ENCODE measurements around the gene COX4I2. TPM values are rescaled to one million over a fixed set of nuclear protein-coding genes. Genes with fewer than 3 reads are reported as not detected.

COX4I2 gene
- 10 to 100 TPM in 1 of 4 donors, 1 to 10 TPM in 2, not detected in 1; 1.0 to 17.0 (median 1.8) TPM for total RNA-seq

DNA sequence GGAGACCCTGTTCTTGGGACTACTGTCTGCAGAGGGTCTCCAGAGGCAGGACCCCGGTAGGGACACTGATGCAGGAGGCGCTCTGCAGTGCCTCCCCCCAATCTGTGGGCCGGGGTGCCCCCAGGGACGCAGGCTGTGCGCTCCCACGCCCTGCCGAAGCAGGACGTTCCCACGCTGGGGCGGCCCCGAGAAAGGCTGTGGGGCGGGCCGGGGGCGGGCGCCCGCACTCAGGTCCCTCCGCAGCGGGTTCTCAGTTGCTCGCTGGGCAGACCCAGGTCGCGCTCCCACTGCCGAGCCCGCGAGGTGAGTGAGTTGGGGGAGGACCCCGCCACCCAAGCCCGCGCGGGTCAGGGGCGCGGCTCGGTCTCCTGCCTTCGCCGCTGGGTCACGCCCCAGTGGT is at the start of gene COX4I2:
Gene COX4I2, plus strand, starts transcription at position 253 of the 400 bp plus-strand sequence. CDS start 1,106 bp downstream, outside the sequence.
- TF ChIP-seq, protein P1, sequence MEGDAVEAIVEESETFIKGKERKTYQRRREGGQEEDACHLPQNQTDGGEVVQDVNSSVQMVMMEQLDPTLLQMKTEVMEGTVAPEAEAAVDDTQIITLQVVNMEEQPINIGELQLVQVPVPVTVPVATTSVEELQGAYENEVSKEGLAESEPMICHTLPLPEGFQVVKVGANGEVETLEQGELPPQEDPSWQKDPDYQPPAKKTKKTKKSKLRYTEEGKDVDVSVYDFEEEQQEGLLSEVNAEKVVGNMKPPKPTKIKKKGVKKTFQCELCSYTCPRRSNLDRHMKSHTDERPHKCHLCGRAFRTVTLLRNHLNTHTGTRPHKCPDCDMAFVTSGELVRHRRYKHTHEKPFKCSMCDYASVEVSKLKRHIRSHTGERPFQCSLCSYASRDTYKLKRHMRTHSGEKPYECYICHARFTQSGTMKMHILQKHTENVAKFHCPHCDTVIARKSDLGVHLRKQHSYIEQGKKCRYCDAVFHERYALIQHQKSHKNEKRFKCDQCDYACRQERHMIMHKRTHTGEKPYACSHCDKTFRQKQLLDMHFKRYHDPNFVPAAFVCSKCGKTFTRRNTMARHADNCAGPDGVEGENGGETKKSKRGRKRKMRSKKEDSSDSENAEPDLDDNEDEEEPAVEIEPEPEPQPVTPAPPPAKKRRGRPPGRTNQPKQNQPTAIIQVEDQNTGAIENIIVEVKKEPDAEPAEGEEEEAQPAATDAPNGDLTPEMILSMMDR (IDR thresholded peaks at IDR 0.05), result no peak
- DNase-seq (ENCODE audit: low spot score) (no peak), ATAC-seq (ENCODE audit: low FRiP score) (no peak)

DNA sequence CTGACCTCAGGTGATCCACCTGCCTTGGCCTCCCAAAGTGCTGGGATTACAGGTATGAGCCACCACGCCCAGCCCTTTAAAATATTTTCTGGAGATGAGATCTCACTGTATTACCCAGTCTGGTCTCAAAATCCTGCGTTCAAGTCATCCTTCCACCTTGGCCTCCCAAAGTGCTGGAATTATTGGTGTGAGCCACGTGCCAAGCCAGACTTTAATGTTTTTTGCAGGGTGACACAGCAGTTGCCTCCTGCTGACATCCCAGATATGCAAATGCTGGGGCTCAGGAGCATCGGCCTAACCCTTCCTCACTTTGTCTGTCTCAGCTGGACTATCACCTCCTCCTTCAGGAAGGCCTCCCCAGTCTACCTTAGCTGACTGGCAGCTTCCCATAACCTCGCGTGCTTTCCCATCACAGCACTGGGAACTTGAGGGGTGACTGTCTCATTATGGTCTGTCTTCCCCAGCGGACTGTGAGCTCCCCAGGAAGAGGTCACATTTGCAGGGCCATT is 46.9 kb upstream of the COX4I2 start:
- TF ChIP-seq, protein P1 (IDR thresholded peaks at IDR 0.05), result no peak
- ATAC-seq (ENCODE audit: low FRiP score) (no peak), DNase-seq (ENCODE audit: low spot score) (no peak)

DNA sequence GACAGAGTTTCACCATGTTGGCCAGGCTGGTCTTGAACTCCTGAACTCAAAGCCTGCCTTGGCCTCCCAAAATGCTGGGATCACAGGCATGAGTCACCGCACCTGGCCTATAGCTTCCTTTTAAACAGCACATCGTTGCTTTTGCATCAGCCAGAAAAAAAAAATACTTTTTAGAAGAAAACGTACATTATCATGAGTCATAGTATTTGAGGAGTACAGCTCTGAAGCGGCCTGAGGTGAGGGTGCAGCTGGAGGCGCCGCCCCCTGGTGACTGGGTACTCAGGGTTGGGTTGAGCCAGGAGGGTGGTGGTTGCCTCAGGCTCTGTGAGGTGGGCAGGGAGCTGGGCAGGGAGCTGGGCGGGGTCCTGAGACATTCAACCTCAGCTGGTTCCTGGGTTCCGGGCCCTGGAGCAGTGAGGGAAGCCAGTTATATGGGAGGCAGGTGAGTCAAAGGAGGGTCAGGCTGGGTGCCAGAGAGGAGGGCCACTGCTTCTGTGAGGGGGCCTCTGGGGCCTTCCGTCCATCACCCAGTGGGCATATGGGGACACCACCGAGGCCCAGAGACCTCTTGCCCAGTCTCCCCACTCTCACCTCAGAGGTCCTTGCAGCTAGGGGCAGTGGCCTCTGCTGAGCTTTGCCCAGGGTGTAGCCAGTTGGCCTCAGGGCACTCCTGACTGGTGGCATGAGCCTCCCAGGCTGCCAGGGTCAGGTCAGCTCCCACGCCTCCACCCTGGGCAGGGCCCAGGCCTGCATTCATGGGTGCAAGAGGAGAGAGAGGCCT is 44.3 kb upstream of the COX4I2 start:
- peak; percentile 91 for ATAC-seq (ENCODE audit: low FRiP score)

DNA sequence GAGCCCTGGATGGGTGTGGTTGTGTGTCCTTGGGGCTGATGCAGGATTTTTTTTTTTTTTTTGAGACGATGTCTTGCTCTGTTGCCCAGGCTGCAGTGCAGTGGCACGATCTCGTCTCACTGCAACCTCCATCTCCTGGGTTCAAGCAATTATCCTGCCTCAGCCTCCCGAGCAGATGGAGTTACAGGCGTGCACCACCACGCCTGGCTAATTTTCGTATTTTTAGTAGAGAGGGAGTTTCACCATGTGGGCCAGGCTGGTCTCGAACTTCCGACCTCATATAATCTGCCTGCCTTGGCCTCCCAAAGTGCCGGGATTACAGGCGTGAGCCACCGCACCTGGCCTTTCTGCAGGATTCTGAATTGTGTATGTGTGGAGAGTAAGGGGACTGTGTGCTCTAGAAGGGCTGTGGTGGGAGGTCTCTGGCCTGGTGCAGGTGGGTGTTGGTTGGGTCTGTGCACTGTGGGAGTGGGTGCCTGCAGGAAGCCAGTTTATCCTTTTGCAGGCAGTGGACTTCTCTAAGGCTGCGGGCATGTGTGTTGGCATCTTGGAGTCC is 43.6 kb upstream of the COX4I2 start:
- TF ChIP-seq, protein P1 (IDR thresholded peaks at IDR 0.05), result no peak
- DNase-seq (ENCODE audit: low spot score) (no peak), ATAC-seq (ENCODE audit: low FRiP score) (no peak)

More for the DNA sequence above, 44.3 kb upstream of the COX4I2 start:
- no peak for DNase-seq (ENCODE audit: low spot score)
- TF ChIP-seq, protein P1 (IDR thresholded peaks at IDR 0.05), result no peak

DNA sequence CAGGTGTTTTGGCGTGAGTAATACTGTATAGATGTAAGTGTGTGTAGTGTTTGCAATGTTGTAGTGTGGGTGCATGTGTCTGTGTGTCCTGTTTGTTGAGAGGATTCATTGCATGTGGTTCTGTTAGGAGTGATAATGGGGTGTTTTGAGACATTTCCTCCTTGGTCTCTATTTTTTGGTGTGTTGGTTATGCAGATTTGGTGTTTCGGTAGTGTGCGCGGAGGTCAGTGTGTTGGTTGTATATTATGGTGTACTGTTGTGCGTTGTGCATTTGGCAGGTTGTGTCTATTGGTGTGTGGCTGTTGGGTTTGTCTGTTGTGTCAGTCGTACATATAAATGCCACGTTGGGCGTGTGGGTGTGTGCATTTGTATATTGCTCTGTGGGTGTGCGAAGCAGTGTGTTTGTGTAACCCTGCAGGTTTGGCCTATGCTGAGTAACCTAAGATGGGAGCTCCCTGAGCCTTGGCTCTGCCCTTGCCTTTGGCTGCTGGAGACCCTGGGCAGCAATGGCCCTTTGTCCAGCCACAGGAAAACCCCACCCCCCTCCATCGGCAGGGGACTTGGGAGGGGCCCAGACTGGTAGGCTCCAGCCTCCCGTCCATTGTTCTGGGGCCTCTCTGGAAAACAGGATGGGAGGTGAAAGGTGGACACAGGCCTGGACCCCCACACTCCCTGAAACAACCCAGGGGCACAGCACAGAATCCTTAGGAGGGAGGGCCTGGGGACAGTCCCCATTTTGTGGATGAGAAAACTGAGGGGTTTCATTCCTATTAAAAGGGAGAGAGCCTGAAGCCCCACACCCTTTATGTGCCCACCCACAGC is 42.9 kb upstream of the COX4I2 start:
- TF ChIP-seq, protein P1 (IDR thresholded peaks at IDR 0.05), result no peak
- DNase-seq (ENCODE audit: low spot score) (no peak), ATAC-seq (ENCODE audit: low FRiP score) (no peak)

DNA sequence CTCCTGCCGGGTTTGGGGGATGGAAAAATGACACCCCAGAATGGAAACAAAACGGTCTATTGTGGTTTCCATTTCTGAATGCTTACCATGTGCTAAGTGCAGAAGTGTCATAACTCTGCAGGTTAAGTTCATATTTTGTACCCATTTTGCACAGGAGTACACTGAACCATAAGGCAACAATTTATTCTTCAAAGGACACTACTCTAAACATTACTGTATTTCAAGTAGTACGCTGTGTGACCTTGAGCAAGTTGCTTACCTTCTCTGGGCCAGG is 42.4 kb upstream of the COX4I2 start:
- DNase-seq (ENCODE audit: low spot score) (no peak), ATAC-seq (ENCODE audit: low FRiP score) (no peak)
- TF ChIP-seq, protein P1 (IDR thresholded peaks at IDR 0.05), result no peak

All from omental fat pad (tissue), 4 donors.